HCT116 (cell line): ENCODE measurements around the gene APBB3. TPM values are rescaled to one million over a fixed set of nuclear protein-coding genes. Genes with fewer than 3 reads are reported as not detected.

Experiments
- ATAC-seq: fragments of 200-7000 bp; cut with Tn5 transposase; 2 replicates; pipeline ENCODE4 v1.9.1; 2020; ENCODE audit warnings: mild to moderate bottlenecking, moderate library complexity
- BruUV-seq: library from RNA; stranded (reverse); fragments of 400-500 nt; replicated peaks from 2 replicates; lab custom pipeline; 2021; lab: Mats Ljungman, UMichigan
- CTCF ChIA-PET: fragments of 300-600 bp; sonication (Branson Sonifier 250); formaldehyde crosslinking; loops from one replicate; lab custom pipeline; 2021; ENCODE audit warnings: antibody characterized with exemption; lab: Charles Lee
- POLR2A ChIA-PET: fragments of 300-600, 350-600 bp; sonication (Branson Sonifier 250); formaldehyde crosslinking; loops from one replicate; lab custom pipeline; 2021; ENCODE audit warnings: antibody characterized with exemption; lab: Charles Lee
- RAD21 ChIA-PET, 2 experiments: fragments of 300-600 bp; sonication (Branson Sonifier 250); formaldehyde crosslinking; loops; one replicate each; lab custom pipeline; 2023; ENCODE audit warnings: low total read pairs in 2 of 2; ENCODE audit not compliant: uncharacterized antibody in 2 of 2, unreplicated experiment in 2 of 2, low non-redundant PET in 1 of 2; lab: Charles Lee
- DNase-seq: peaks from one replicate; pipeline ENCODE4 v3.0.0-alpha.2; 2010; ENCODE audit warnings: low read depth, low spot score
- H2AFZ ChIP-seq: fragments of 200-600 bp; shearing (Covaris generic), sonication (generic); 2 replicates; pipeline ENCODE4 v1.6.1; 2017; ENCODE audit warnings: low read depth, mixed run types, mixed read lengths, antibody characterized with exemption, low read length; ENCODE audit not compliant: poor library complexity, severe bottlenecking
- H3K27ac ChIP-seq: 2 replicates; pipeline ENCODE4 v1.5.1; 2012; ENCODE audit warnings: low read depth, low read length
- H3K27me3 ChIP-seq: fragments of 200-600 bp; sonication (generic); 2 replicates; pipeline ENCODE4 v1.6.1; 2016; ENCODE audit warnings: mixed run types, low read length, mixed read lengths; ENCODE audit not compliant: insufficient read depth
- H3K36me3 ChIP-seq, 2 experiments: fragments of 200-500 bp in 1 of 2; fragments of 200-600 bp in 1 of 2; sonication (Bioruptor generic) in 1 of 2; sonication (generic) in 1 of 2; 2 replicates each; pipeline versions ENCODE4 v1.5.1 to v1.6.1; 2014 to 2016; ENCODE audit warnings: low read length in 2 of 2, inconsistent platforms in 1 of 2, mixed read lengths in 1 of 2, mixed run types in 1 of 2; ENCODE audit not compliant: insufficient read depth in 2 of 2, control insufficient read depth in 1 of 2
- H3K4me1 ChIP-seq, 2 experiments: fragments of 200-600 bp in 1 of 2; sonication (generic) in 1 of 2; 2 replicates each; pipeline versions ENCODE4 v1.5.1 to v1.6.1; 2012 to 2017; ENCODE audit warnings: low read length in 2 of 2, inconsistent platforms in 1 of 2, mild to moderate bottlenecking in 1 of 2, mixed read lengths in 1 of 2, mixed run types in 1 of 2, moderate library complexity in 1 of 2; ENCODE audit not compliant: insufficient read depth in 2 of 2, control insufficient read depth in 1 of 2
- H3K4me2 ChIP-seq: fragments of 200-600 bp; sonication (generic); 2 replicates; pipeline ENCODE4 v1.6.1; 2017; ENCODE audit warnings: mixed run types, low read length, mixed read lengths
- H3K4me3 ChIP-seq, 2 experiments: fragments of 200-600 bp in 1 of 2; sonication (generic) in 1 of 2; replicated peaks in 1 of 2; 2 replicates each; pipeline ENCODE4 v1.5.1; 2011 to 2016; ENCODE audit warnings: low read length in 2 of 2, control low read depth in 1 of 2, low read depth in 1 of 2, mild to moderate bottlenecking in 1 of 2, mixed read lengths in 1 of 2, mixed run types in 1 of 2
- H3K79me2 ChIP-seq: fragments of 200-600 bp; sonication (generic); 2 replicates; pipeline ENCODE4 v1.6.1; 2017; ENCODE audit warnings: mild to moderate bottlenecking, mixed run types, low read length, moderate library complexity, mixed read lengths; ENCODE audit not compliant: insufficient read depth
- H3K9ac ChIP-seq: fragments of 200-600 bp; sonication (generic); 2 replicates; pipeline ENCODE4 v1.6.1; 2016; ENCODE audit warnings: low read length, mixed read lengths
- H3K9me2 ChIP-seq: fragments of 200-600 bp; sonication (generic), shearing (Covaris generic); 2 replicates; pipeline ENCODE4 v1.6.1; 2017; ENCODE audit warnings: mixed run types, mild to moderate bottlenecking, moderate library complexity; ENCODE audit not compliant: insufficient read depth
- H3K9me3 ChIP-seq, 2 experiments: fragments of 200-500 bp in 1 of 2; fragments of 200-600 bp in 1 of 2; sonication (Bioruptor generic) in 1 of 2; sonication (generic) in 1 of 2; 2 replicates each; pipeline ENCODE4 v1.6.1; 2014 to 2017; ENCODE audit warnings: low read length in 2 of 2, mixed read lengths in 2 of 2, inconsistent platforms in 1 of 2, low read depth in 1 of 2, mild to moderate bottlenecking in 1 of 2, mixed run types in 1 of 2, moderate library complexity in 1 of 2; ENCODE audit not compliant: control insufficient read depth in 1 of 2, insufficient read depth in 1 of 2
- H4K20me1 ChIP-seq: fragments of 200-600 bp; sonication (generic), shearing (Covaris generic); 2 replicates; pipeline ENCODE4 v1.6.1; 2017; ENCODE audit warnings: mixed run types, mild to moderate bottlenecking, moderate library complexity; ENCODE audit not compliant: insufficient read depth
- ATF3 ChIP-seq: IDR thresholded peaks from 2 replicates; pipeline ENCODE4 v1.6.1; 2012
- CBX3 ChIP-seq: IDR thresholded peaks from 2 replicates; pipeline ENCODE4 v1.6.1; 2012; ENCODE audit warnings: low read depth
- CEBPB ChIP-seq: IDR thresholded peaks from 2 replicates; pipeline ENCODE4 v1.6.1; 2012; ENCODE audit warnings: low read depth
- CTCF ChIP-seq, 3 experiments: fragments of 200-600 bp in 1 of 3; sonication (generic) in 1 of 3; IDR thresholded peaks in 2 of 3; conservative IDR thresholded peaks in 1 of 3; 2 replicates each; pipeline ENCODE4 v1.5.1; 2012 to 2017; ENCODE audit warnings: low read depth in 2 of 3, low read length in 2 of 3, antibody characterized with exemption in 1 of 3, borderline replicate concordance in 1 of 3, control low read depth in 1 of 3, mild to moderate bottlenecking in 1 of 3, mixed read lengths in 1 of 3, mixed run types in 1 of 3, moderate library complexity in 1 of 3; ENCODE audit not compliant: insufficient read depth in 1 of 3
- EGR1 ChIP-seq: IDR thresholded peaks from 2 replicates; pipeline ENCODE4 v1.6.1; 2012; ENCODE audit warnings: low read depth
- ELF1 ChIP-seq: IDR thresholded peaks from 2 replicates; pipeline ENCODE4 v1.6.1; 2012; ENCODE audit warnings: low read depth, borderline replicate concordance
- EZH2phosphoT487 ChIP-seq: fragments of 200-600 bp; IDR thresholded peaks from 2 replicates; pipeline ENCODE4 v1.6.1; 2018; ENCODE audit warnings: antibody characterized with exemption, borderline replicate concordance
- FOSL1 ChIP-seq: IDR thresholded peaks from 2 replicates; pipeline ENCODE4 v1.6.1; 2012; ENCODE audit warnings: low read depth
- JUND ChIP-seq: IDR thresholded peaks from 2 replicates; pipeline ENCODE4 v1.6.1; 2012
- POLR2A ChIP-seq: IDR thresholded peaks from 2 replicates; pipeline ENCODE4 v1.7.0; 2011; ENCODE audit warnings: borderline replicate concordance; ENCODE audit not compliant: insufficient read depth, insufficient read length; ENCODE audit errors: extremely low read depth
- POLR2AphosphoS5 ChIP-seq: IDR thresholded peaks from 2 replicates; pipeline ENCODE4 v1.6.1; 2011; ENCODE audit warnings: mild to moderate bottlenecking, low read depth, low read length, moderate library complexity
- RAD21 ChIP-seq: IDR thresholded peaks from 2 replicates; pipeline ENCODE4 v1.6.1; 2012; ENCODE audit warnings: low read depth, mild to moderate bottlenecking
- REST ChIP-seq: IDR thresholded peaks from 2 replicates; pipeline ENCODE4 v1.6.1; 2012; ENCODE audit warnings: low read depth
- TCF7L2 ChIP-seq: IDR thresholded peaks from 2 replicates; pipeline ENCODE4 v1.7.0; 2011; ENCODE audit warnings: borderline replicate concordance, inconsistent platforms; ENCODE audit not compliant: insufficient read depth, insufficient read length; ENCODE audit errors: extremely low read depth
- YY1 ChIP-seq: IDR thresholded peaks from 2 replicates; pipeline ENCODE4 v1.6.1; 2011; ENCODE audit warnings: low read length, low read depth, moderate library complexity, mild to moderate bottlenecking; ENCODE audit not compliant: insufficient replicate concordance; ENCODE audit errors: extremely low read depth
- ZFX ChIP-seq: fragments of 450-650 bp; IDR thresholded peaks from 2 replicates; pipeline ENCODE4 v1.6.1; 2017
- ZNF274 ChIP-seq: fragments of 200-500 bp; sonication (Bioruptor generic); IDR thresholded peaks from 2 replicates; pipeline ENCODE4 v1.6.1; 2014; ENCODE audit warnings: mild to moderate bottlenecking, low read depth, low read length, inconsistent platforms
- intact Hi-C: fragments of 100-400 bp; cut with micrococcal nuclease; formaldehyde crosslinking; loops from 2 replicates; pipeline ENCODE4 v1.10.0; 2022
- total RNA-seq: library from RNA; stranded (reverse); gene quantifications from one replicate; pipeline ENCODE4 v1.2.1, GENCODE V29; 2021; ENCODE audit not compliant: unreplicated experiment
- TF ChIP-seq, protein P1 (sequence below): IDR thresholded peaks from 2 replicates; pipeline ENCODE4 v1.6.1; 2011; ENCODE audit warnings: mild to moderate bottlenecking, low read length, moderate library complexity; ENCODE audit not compliant: insufficient replicate concordance; ENCODE audit errors: extremely low read depth
- TF ChIP-seq, protein P2 (sequence below): IDR thresholded peaks from 2 replicates; pipeline ENCODE4 v1.6.1; 2012

The APBB3 gene
- total RNA-seq, 1 experiment from 2014 or later: 28.4 TPM

GRCh38 chr5:140557136-140557805 lies 7.1 kb downstream of the APBB3 start, which contains the start of gene SRA1:
SRA1 (minus strand) TSS chr5:140557473; CDS start chr5:140557452, 21 bp downstream.
- ChIA-PET RAD21 (no interaction called here), POLR2A (interaction anchor here (1.0 to 1.2 kb wide), 2 partner anchors 78 to 90 kb away, joined by 5 to 6 read pairs; partner anchors contain the start of genes IK and NDUFA2), CTCF (no interaction called here)
- BruUV-seq: no TSS peak
- Histone ChIP-seq H3K27me3 (no peaks in the 10 kb centered on the region), H3K79me2 (peaks cover 48% of the 10 kb centered on the region), H3K36me3 (peaks cover 0 to 5% of the 10 kb centered on the region in 2 experiments; a peak in 2 of 4 replicates), H3K9me3 (no peaks in the 10 kb centered on the region), H3K9ac (peak within 1 kb of the TSS; percentile 89), H3K4me1 (peaks cover 8 to 32% of the 10 kb centered on the region in 2 experiments), H3K9me2 (no peaks in the 10 kb centered on the region), H3K4me2 (peak within 1 kb of the TSS; percentile 76), H2AFZ (no peak within 1 kb of the TSS), H3K4me3 (peak within 1 kb of the TSS; percentile 82 to 85), H3K27ac (peak within 1 kb of the TSS; percentile 80), H4K20me1 (no peaks in the 10 kb centered on the region; the same call in 1 of the 2 replicates)
- intact Hi-C loops: loop anchor here (5.0 kb wide), 1 partner anchor 155 kb away; no protein-coding TSS in a partner anchor
- peak; percentile 94 for ATAC-seq
- peak; percentile 79 for DNase-seq
- no peak for TF ChIP-seq ATF3
- TF ChIP-seq, protein P1, sequence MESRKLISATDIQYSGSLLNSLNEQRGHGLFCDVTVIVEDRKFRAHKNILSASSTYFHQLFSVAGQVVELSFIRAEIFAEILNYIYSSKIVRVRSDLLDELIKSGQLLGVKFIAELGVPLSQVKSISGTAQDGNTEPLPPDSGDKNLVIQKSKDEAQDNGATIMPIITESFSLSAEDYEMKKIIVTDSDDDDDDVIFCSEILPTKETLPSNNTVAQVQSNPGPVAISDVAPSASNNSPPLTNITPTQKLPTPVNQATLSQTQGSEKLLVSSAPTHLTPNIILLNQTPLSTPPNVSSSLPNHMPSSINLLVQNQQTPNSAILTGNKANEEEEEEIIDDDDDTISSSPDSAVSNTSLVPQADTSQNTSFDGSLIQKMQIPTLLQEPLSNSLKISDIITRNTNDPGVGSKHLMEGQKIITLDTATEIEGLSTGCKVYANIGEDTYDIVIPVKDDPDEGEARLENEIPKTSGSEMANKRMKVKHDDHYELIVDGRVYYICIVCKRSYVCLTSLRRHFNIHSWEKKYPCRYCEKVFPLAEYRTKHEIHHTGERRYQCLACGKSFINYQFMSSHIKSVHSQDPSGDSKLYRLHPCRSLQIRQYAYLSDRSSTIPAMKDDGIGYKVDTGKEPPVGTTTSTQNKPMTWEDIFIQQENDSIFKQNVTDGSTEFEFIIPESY: peak; percentile 49
- TF ChIP-seq CEBPB: no peak
- no peak for TF ChIP-seq REST
- TF ChIP-seq JUND: no peak
- TF ChIP-seq TCF7L2: no peak
- TF ChIP-seq EGR1: no peak
- TF ChIP-seq, protein P2, sequence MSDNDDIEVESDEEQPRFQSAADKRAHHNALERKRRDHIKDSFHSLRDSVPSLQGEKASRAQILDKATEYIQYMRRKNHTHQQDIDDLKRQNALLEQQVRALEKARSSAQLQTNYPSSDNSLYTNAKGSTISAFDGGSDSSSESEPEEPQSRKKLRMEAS: no peak
- TF ChIP-seq CTCF (IDR thresholded peaks at IDR 0.05 in 2 of 3, conservative IDR thresholded peaks at IDR 0.05 in 1 of 3; ENCODE audit: borderline replicate concordance in 1 of 3, insufficient read depth in 1 of 3, low read depth in 2 of 3, low read length in 2 of 3): no peak
- peak; percentile 91 for TF ChIP-seq POLR2A
- TF ChIP-seq FOSL1: no peak
- no peak for TF ChIP-seq RAD21
- TF ChIP-seq CBX3: no peak
- peak; percentile 82 for TF ChIP-seq YY1
- TF ChIP-seq ZNF274: no peak
- peak; percentile 47 for TF ChIP-seq ZFX
- TF ChIP-seq EZH2phosphoT487: no peak
- TF ChIP-seq ELF1: no peak
- TF ChIP-seq POLR2AphosphoS5: peak; percentile 99
